OCI-LY1 (cell line): ENCODE data around the gene LMX1B.

ENCODE experiments used
- H2AFZ ChIP-seq: fragments of 200-600 bp; sonication (generic), shearing (Covaris generic); 2 replicates; pipeline ENCODE4 v1.6.0; 2014; ENCODE audit warnings: antibody characterized with exemption, mild to moderate bottlenecking, low read length
- H3F3A ChIP-seq: fragments of 200-600 bp; sonication (generic), shearing (Covaris generic); 2 replicates; pipeline ENCODE4 v1.6.0; 2014; ENCODE audit warnings: mild to moderate bottlenecking, antibody characterized with exemption, low read length, moderate library complexity; ENCODE audit not compliant: insufficient read depth
- H3K27ac ChIP-seq: fragments of 200-600 bp; sonication (generic); 2 replicates; pipeline ENCODE4 v1.5.1; 2014; ENCODE audit warnings: low read length, mixed run types, mild to moderate bottlenecking, low read depth; ENCODE audit not compliant: poor library complexity, severe bottlenecking
- H3K27me3 ChIP-seq: fragments of 200-600 bp; sonication (generic); 2 replicates; pipeline ENCODE4 v1.6.0; 2014; ENCODE audit warnings: antibody characterized with exemption, mild to moderate bottlenecking, low read length, moderate library complexity; ENCODE audit not compliant: insufficient read depth
- H3K36me3 ChIP-seq: fragments of 200-600 bp; sonication (generic); 2 replicates; pipeline ENCODE4 v1.6.1; 2014; ENCODE audit warnings: mild to moderate bottlenecking, antibody characterized with exemption, low read length, moderate library complexity, mixed read lengths; ENCODE audit not compliant: insufficient read depth
- H3K4me1 ChIP-seq: fragments of 200-600 bp; sonication (generic); 2 replicates; pipeline ENCODE4 v1.5.1; 2014; ENCODE audit warnings: mild to moderate bottlenecking, low read length, moderate library complexity; ENCODE audit not compliant: insufficient read depth, severe bottlenecking
- H3K4me2 ChIP-seq: fragments of 200-600 bp; sonication (generic), shearing (Covaris generic); 2 replicates; pipeline ENCODE4 v1.6.1; 2014; ENCODE audit warnings: low read length
- H3K4me3 ChIP-seq: fragments of 200-600 bp; sonication (generic); 2 replicates; pipeline ENCODE4 v1.5.1; 2014; ENCODE audit warnings: low read length, low read depth, mild to moderate bottlenecking, mixed read lengths; ENCODE audit not compliant: poor library complexity, severe bottlenecking
- H3K79me2 ChIP-seq: fragments of 200-600 bp; shearing (Covaris generic); 2 replicates; pipeline ENCODE4 v1.6.1; 2016; ENCODE audit warnings: mixed run types, low read length, mixed read lengths; ENCODE audit not compliant: insufficient read depth
- H3K9ac ChIP-seq: fragments of 200-600 bp; sonication (generic), shearing (Covaris generic); 2 replicates; pipeline ENCODE4 v1.6.1; 2014; ENCODE audit warnings: mild to moderate bottlenecking, low read length, mixed read lengths
- H3K9me2 ChIP-seq: fragments of 200-600 bp; sonication (generic), shearing (Covaris generic); 2 replicates; pipeline ENCODE4 v1.6.1; 2014; ENCODE audit warnings: low read depth, mild to moderate bottlenecking, low read length, mixed read lengths
- H3K9me3 ChIP-seq: fragments of 200-600 bp; shearing (Covaris generic); 2 replicates; pipeline ENCODE4 v1.6.1; 2014; ENCODE audit warnings: low read length, mixed read lengths
- H4K20me1 ChIP-seq: fragments of 200-600 bp; sonication (generic), shearing (Covaris generic); 2 replicates; pipeline ENCODE4 v1.6.0; 2016; ENCODE audit warnings: mild to moderate bottlenecking, low read length; ENCODE audit not compliant: insufficient read depth
- EZH2 ChIP-seq: fragments of 200-600 bp; sonication (generic), shearing (Covaris generic); IDR thresholded peaks from 2 replicates; pipeline ENCODE4 v1.8.0; 2017; ENCODE audit warnings: borderline replicate concordance, mixed run types, mild to moderate bottlenecking, antibody characterized with exemption, low read length, moderate library complexity, mixed read lengths
- TF ChIP-seq, protein P1 (sequence below): fragments of 200-600 bp; sonication (generic), shearing (Covaris generic); IDR thresholded peaks from 2 replicates; pipeline ENCODE4 v1.5.1; 2017; ENCODE audit warnings: mild to moderate bottlenecking, antibody characterized with exemption, low read length, moderate library complexity, mixed read lengths

LMX1B gene

DNA sequence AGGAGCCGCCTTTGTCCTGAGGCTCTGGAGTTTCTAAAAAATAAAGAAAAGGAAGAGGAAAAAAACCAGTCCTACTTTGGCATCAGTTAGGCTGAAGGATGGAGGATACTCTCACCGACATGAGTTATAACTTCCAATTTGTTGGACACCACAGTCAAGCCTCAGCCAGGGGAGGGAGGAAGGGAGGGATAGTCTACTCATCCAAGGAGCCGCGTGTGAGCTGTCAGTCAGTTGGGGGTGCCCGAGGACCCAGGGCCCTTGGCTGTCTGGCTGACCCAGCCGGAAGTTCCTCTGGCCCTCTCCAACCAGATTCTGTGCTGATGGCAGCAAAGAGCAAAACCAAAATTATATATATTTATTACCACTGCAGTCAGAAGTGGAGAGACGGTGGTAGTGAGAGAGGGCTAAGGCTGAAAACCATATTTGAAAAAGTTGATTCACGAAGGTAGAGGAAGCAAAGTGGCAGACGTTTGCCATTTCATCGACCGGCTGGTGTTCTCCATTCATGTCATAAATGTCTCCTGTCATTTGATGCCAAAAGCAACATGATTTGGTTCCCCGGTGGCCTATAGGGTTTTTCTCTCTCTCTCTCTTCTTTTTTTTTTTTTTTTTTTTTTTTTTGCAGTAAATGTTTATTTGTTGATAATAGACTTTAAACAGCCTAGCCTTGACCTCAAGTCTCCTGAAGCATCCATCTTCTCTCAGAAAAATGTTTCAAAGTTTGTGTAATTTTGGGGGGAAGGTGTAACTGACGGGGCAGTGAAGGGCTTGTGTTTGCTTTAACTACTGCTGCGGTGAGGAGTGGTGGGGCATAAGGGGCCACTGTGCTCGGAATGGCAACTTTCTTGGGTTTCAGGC, 7.6 kb downstream of the LMX1B start:
- no peaks in the 10 kb centered on the region for H3K79me2 ChIP-seq
- no peaks in the 10 kb centered on the region for H3K4me1 ChIP-seq
- H3K9me3 ChIP-seq, result no peaks in the 10 kb centered on the region
- H3K27ac ChIP-seq, result no peak overlapping the region
- H3F3A ChIP-seq, result no peaks in the 10 kb centered on the region
- H3K9ac ChIP-seq, result no peak overlapping the region
- no peak overlapping the region for H3K4me3 ChIP-seq
- no peak overlapping the region for H3K4me2 ChIP-seq
- H2AFZ ChIP-seq, result no peak overlapping the region
- H3K9me2 ChIP-seq, result no peaks in the 10 kb centered on the region
- no peaks in the 10 kb centered on the region for H3K36me3 ChIP-seq
- no peaks in the 10 kb centered on the region for H3K27me3 ChIP-seq
- TF ChIP-seq, protein P1, sequence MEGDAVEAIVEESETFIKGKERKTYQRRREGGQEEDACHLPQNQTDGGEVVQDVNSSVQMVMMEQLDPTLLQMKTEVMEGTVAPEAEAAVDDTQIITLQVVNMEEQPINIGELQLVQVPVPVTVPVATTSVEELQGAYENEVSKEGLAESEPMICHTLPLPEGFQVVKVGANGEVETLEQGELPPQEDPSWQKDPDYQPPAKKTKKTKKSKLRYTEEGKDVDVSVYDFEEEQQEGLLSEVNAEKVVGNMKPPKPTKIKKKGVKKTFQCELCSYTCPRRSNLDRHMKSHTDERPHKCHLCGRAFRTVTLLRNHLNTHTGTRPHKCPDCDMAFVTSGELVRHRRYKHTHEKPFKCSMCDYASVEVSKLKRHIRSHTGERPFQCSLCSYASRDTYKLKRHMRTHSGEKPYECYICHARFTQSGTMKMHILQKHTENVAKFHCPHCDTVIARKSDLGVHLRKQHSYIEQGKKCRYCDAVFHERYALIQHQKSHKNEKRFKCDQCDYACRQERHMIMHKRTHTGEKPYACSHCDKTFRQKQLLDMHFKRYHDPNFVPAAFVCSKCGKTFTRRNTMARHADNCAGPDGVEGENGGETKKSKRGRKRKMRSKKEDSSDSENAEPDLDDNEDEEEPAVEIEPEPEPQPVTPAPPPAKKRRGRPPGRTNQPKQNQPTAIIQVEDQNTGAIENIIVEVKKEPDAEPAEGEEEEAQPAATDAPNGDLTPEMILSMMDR, result no peak
- TF ChIP-seq EZH2, result no peak
- no peaks in the 10 kb centered on the region for H4K20me1 ChIP-seq

DNA sequence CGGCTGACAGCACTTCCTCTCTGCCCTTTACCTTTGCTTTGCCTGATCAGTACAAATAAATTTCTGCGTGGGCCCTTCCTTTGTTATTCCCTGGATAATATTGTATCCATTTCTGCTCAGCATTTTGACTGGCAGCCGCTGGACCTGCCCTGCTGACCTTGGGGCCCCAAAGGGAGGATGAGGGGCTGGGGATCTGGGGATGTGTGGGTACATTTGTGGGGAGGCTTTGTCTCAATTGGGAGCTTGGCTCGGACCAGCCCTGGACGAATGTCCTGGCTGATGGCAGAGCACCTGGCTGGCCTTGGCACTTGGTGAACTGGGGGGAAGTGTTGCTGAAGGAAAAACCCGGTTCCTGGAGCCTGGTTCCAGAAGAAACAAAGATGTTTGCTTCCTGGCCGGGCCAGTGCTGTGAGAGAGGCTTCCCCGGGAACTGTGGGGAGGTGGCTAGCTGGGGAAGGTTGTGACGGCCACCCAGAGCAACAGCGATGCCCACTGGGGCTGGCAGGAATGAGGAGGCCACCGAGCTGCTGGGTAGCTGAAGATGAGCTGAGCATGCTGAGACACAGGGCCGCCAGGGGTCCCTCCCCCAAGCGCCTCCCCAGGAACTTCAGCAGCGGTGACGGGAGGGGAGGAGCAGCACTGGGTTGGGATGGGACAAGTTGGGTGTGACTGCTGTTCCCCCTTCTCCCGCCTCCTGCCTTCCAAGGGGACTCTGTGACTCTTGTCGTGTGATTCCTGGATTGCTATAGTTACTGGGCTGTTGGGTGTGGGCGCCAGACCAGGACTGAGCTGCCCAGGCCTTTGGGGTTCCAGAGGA, 8.4 kb downstream of the LMX1B start:
- H3K4me1 ChIP-seq, result no peaks in the 10 kb centered on the region
- H3K4me2 ChIP-seq, result no peak overlapping the region
- TF ChIP-seq, protein P1, result no peak
- TF ChIP-seq EZH2, result no peak
- H3K27ac ChIP-seq, result no peak overlapping the region
- H3K4me3 ChIP-seq, result no peak overlapping the region
- H4K20me1 ChIP-seq, result no peaks in the 10 kb centered on the region
- H3K27me3 ChIP-seq, result no peaks in the 10 kb centered on the region
- no peaks in the 10 kb centered on the region for H3K79me2 ChIP-seq
- no peak overlapping the region for H2AFZ ChIP-seq
- H3F3A ChIP-seq, result no peaks in the 10 kb centered on the region
- H3K9me3 ChIP-seq, result no peaks in the 10 kb centered on the region
- H3K36me3 ChIP-seq, result no peaks in the 10 kb centered on the region
- no peaks in the 10 kb centered on the region for H3K9me2 ChIP-seq
- no peak overlapping the region for H3K9ac ChIP-seq

DNA sequence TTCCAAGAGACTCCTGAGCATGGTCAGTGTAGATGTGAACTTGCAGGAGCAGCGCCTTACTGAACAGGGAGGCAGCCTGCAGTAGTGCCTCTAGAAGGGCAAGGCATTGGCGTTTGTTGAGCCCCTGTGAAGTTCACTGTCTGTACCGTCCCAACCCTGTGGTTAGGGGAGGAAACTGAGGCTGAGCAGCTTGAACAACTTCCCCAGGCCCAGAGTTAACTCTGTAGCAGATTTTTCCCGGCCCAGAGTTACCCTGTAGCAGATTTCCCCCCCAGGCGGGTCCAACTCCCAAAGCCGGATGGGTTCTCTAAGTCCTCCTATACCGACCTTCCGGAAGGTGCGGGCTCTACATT, 9.6 kb downstream of the LMX1B start:
- H3K36me3 ChIP-seq, result no peaks in the 10 kb centered on the region
- no peak overlapping the region for H3K4me3 ChIP-seq
- no peak overlapping the region for H3K4me2 ChIP-seq
- no peak overlapping the region for H3K9ac ChIP-seq
- no peaks in the 10 kb centered on the region for H3K9me3 ChIP-seq
- no peaks in the 10 kb centered on the region for H3K4me1 ChIP-seq
- no peaks in the 10 kb centered on the region for H3K27me3 ChIP-seq
- H3K9me2 ChIP-seq, result no peaks in the 10 kb centered on the region
- H3K27ac ChIP-seq, result no peak overlapping the region
- no peaks in the 10 kb centered on the region for H3K79me2 ChIP-seq
- H4K20me1 ChIP-seq, result no peaks in the 10 kb centered on the region
- no peak for TF ChIP-seq EZH2
- TF ChIP-seq, protein P1, result no peak
- no peaks in the 10 kb centered on the region for H3F3A ChIP-seq
- no peak overlapping the region for H2AFZ ChIP-seq
